Keratinocyte (primary cell): ENCODE results near the gene EEPD1.

Experiments used
- CTCF ChIP-seq, 3 experiments: IDR thresholded peaks in 1 of 3; conservative IDR thresholded peaks in 1 of 3; optimal IDR thresholded peaks in 1 of 3; 2 replicates in 2 of 3; 3 replicates in 1 of 3; pipeline versions ENCODE3 to v1.5.1; 2011; ENCODE audit warnings: low read length in 3 of 3, mild to moderate bottlenecking in 3 of 3, moderate library complexity in 2 of 3, control low read depth in 1 of 3, inconsistent platforms in 1 of 3; ENCODE audit not compliant: insufficient read depth in 2 of 3; ENCODE audit errors: extremely low read depth in 1 of 3
- EZH2 ChIP-seq: IDR thresholded peaks from one replicate; pipeline ENCODE4 v1.6.1; 2012; ENCODE audit warnings: inconsistent platforms, mild to moderate bottlenecking, low read length, moderate library complexity

DNA sequence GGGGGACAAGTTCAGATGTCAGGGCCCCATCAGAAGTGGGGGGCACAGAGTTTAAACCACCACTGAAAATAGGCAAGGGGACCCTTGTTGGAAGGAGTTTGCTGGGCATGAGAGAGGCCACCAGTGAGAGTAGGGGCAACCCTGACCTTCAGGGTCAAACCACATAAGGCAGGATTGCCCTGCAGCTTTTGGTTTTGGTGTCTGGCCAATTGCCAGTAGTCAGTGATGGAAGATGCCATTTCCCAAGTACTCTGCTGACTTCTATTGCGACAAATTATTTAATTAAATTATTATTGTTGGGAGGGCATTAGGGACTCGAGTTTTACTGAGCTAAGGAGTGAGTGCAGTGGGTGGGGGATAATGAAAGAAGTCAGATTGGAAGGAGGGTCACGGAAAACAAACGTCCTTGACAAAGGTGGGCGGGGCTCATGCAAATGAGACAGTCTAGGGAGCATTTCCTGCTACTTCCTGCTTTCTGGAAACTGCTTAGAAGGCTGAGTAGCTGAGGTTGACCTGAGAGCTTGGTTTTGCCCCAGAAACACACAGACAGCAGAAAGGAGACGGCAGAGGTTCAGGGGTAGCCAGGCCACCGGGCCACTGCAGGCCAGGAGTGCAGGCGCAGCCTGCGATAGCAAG lies 162.4 kb downstream of the EEPD1 start:
- TF ChIP-seq CTCF (optimal IDR thresholded peaks at IDR 0.05 in 1 of 3, IDR thresholded peaks at IDR 0.05 in 1 of 3, conservative IDR thresholded peaks at IDR 0.05 in 1 of 3; ENCODE audit: extremely low read depth in 1 of 3, insufficient read depth in 2 of 3, low read length in 3 of 3): no peak
- no peak for TF ChIP-seq EZH2
